PFSK-1 (cell line): ENCODE results near the gene NME3.

Experiments used
- POLR2AphosphoS5 ChIP-seq: IDR thresholded peaks from 2 replicates; pipeline ENCODE4 v1.6.1; 2012; ENCODE audit warnings: low read depth, mild to moderate bottlenecking, control low read depth, low read length, moderate library complexity
- TF ChIP-seq, protein P1 (sequence below), 2 experiments: IDR thresholded peaks; 2 replicates each; pipeline versions ENCODE4 v1.6.1 to v1.8.0; 2011 to 2012; ENCODE audit warnings: low read depth in 2 of 2, low read length in 2 of 2, control low read depth in 1 of 2, inconsistent platforms in 1 of 2, mild to moderate bottlenecking in 1 of 2, moderate library complexity in 1 of 2; ENCODE audit not compliant: insufficient read depth in 1 of 2

DNA sequence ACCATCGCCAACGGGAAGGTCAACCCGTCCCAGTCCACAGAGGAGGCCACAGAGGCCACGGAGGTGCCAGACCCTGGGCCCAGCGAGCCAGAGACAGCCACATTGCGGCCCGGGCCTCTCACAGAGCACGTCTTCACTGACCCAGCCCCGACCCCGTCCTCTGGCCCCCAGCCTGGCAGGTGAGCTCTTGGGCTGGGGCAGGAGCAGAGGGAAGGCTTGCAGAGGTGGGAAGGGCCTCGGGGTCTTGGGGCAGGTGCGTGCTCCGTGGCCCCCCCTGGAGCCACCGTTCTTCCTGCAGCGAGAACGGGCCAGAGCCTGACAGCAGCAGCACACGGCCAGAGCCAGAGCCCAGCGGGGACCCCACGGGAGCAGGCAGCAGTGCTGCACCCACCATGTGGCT lies 5.1 kb downstream of the NME3 start:
- TF ChIP-seq, protein P1, sequence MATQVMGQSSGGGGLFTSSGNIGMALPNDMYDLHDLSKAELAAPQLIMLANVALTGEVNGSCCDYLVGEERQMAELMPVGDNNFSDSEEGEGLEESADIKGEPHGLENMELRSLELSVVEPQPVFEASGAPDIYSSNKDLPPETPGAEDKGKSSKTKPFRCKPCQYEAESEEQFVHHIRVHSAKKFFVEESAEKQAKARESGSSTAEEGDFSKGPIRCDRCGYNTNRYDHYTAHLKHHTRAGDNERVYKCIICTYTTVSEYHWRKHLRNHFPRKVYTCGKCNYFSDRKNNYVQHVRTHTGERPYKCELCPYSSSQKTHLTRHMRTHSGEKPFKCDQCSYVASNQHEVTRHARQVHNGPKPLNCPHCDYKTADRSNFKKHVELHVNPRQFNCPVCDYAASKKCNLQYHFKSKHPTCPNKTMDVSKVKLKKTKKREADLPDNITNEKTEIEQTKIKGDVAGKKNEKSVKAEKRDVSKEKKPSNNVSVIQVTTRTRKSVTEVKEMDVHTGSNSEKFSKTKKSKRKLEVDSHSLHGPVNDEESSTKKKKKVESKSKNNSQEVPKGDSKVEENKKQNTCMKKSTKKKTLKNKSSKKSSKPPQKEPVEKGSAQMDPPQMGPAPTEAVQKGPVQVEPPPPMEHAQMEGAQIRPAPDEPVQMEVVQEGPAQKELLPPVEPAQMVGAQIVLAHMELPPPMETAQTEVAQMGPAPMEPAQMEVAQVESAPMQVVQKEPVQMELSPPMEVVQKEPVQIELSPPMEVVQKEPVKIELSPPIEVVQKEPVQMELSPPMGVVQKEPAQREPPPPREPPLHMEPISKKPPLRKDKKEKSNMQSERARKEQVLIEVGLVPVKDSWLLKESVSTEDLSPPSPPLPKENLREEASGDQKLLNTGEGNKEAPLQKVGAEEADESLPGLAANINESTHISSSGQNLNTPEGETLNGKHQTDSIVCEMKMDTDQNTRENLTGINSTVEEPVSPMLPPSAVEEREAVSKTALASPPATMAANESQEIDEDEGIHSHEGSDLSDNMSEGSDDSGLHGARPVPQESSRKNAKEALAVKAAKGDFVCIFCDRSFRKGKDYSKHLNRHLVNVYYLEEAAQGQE (IDR thresholded peaks at IDR 0.05; ENCODE audit: insufficient read depth in 1 of 2, low read depth in 2 of 2, low read length in 2 of 2) = no peak
- no peak for TF ChIP-seq POLR2AphosphoS5
